ENCODE measurements around the gene SHE.

The SHE gene

DNA sequence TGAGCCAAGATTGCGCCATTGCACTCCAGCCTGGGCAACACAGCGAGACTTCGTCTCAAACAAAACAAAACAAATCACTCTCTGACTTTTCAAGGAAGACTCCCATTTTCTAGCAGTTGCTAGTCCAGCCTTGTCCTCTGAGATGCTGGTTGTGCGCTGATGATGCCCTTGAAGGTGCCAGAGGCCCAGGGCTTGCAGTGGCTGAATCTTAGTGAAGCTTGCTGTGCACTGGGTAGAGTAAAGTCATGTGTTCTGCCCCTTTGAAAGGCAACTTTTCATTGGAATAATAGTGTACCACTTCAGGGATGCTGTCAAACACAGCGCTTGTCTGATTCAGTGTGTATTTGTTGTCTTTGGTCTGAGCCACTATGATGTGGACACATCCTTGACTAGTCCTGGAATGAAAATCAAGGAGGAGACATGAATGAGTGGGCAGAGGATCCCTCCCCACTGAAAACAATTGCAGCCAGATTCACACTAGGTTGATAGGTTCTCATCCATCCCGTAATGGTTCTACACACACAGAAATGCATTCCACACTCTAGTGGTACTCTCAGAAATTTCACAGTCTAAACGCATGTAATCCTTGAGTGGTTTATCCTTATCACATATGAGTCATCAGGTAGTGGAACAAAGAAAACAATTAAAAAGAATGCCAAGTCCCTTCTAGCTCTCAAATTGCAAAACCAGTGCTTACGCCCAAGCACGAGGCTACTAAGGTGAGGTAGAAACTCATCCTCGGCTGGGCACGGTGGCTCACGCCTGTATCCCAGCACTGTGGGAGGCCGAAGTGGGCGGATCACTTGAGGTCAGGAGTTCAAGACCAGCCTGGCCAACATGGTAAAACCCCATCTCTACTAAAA, 18.0 kb downstream of the SHE start:
- peak; percentile 34 for DNase-seq (ENCODE audit: low read depth, low spot score)
- no peak overlapping the region for H3K27ac ChIP-seq

DNA sequence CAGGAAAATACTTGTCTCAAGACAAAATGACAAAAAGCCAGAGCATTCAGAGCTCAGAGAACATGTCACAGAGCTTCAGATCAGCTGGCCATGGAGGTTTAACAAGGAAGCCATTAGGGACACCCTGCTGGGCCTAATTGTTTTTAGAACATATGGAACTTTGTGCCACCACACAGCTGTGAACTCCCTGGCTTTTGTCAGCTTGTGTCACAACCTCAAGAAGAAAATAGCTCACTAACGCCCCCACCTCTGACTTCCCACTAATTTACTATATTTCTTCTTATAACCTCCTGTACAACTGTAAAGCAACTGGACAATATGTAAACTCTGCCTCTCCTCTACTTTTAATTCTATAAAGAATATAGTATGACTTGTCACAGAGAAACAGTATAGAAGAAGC, 21.2 kb downstream of the SHE start:
- no peak overlapping the region for H3K27ac ChIP-seq
- no peak for DNase-seq (ENCODE audit: low read depth, low spot score)

DNA sequence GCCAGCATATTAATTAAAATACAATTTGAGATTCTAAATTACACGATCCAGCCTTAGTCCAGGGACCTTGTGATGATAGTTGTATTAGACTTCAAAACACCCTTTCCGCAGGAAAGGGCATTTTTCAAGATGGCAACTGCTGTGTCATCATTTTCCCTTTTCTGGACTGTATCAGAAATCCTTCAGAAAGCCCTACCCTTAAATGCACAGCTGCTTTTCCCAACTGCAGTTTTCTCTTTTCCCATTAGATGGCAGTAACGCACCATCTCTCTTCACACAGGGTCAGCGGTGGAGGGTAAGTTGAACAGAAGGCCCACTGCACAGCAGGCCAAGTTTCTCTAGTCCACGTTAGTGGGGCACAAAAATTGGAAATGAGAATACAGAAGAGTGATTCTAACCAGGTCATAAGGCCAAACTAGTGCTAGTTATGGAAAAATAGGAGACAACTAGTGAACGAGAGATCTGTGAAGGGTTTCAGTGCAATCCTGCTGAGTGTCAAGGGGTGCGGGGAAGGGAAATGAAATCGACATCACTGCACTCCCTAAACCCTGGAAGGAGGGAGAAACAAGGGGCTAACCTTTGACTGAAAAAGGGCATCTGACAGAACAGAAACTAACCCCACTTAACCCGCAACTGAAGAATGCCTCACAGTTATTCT, 22.3 kb downstream of the SHE start:
- no peak overlapping the region for H3K27ac ChIP-seq
- no peak for DNase-seq (ENCODE audit: low read depth, low spot score)

DNA sequence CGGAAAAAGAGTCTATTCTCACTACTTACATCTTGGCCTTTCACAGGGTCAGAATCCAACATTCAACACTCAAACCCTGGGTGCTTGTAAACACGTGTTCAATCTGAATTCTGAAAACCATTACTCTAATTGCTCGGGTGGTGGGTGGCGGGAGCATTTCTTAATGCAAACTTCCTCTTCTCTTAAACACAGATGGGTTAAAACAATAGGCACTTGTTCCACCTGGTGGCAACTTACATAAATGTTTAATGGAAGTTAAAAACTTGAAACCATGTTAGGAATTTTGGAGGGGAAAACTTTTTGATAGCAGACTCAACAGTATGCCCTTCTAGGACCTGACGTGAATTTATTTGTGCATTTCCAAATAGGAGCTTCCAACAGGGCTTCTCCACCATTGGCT, 23.6 kb downstream of the SHE start:
- H3K27ac ChIP-seq, result no peak overlapping the region

DNA sequence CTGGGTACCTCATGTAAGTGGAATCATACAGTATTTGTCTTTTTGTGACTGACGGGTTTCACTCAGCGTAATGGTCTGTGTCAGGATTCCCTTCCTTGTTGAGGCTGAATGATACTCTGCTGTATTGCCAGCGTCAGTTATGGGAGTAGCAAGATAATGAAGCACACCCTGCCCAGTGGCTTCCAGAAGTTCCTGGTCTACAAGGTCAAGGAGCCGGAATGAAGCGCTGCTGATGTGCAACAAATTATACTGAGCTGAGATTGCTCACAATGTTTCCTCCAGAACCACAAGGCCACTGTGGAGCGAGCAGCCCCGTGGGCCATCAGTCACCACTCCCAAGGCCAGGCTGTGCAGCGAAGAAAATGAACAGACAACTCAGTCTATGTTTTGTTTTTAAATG, 24.2 kb downstream of the SHE start:
- DNase-seq (ENCODE audit: low read depth, low spot score), result no peak
- H3K27ac ChIP-seq, result no peak overlapping the region

More for the DNA sequence above, 23.6 kb downstream of the SHE start:
- DNase-seq (ENCODE audit: low read depth, low spot score), result no peak

DNA sequence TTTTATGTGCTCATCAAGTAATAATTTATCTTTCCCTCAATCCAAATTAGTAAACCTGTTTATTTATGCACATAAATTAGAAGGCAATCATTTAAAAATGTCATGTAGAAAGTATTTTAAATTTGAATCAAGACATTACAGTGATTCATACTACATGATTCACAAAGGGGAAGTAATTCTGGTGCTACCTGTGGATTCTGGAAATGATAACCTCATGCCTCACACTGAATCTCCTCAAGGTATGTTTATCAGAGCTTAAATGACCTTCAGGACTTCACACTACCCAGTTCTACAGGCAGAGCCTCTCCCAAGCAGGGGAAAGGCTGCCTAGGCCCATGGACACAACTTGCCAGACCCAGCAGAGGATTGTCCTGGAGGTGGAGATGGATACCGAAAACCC, 25.4 kb downstream of the SHE start:
- no peak for DNase-seq (ENCODE audit: low read depth, low spot score)
- peak overlapping the region; percentile 37 for H3K27ac ChIP-seq

DNA sequence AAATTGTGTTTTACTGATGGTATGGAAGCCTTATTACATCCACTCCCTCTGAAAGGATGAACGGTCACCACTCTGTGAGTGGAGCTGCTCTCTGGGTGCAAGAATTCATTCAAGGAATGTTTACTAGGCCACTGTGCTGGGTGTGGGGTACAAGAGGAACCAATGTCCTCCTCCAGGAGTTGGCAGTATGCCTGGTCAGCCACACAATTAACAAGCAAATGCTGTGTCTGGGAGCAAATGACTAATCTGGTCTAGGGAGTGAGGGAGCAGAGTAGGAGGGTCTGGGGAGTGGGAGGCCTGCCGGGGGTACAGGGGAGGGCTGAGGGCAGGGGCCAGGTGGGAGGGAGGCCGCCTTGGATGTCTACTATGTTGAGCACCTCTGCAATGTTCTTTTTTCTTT, 27.4 kb downstream of the SHE start:
- DNase-seq (ENCODE audit: low read depth, low spot score), result peak; percentile 60

DNA sequence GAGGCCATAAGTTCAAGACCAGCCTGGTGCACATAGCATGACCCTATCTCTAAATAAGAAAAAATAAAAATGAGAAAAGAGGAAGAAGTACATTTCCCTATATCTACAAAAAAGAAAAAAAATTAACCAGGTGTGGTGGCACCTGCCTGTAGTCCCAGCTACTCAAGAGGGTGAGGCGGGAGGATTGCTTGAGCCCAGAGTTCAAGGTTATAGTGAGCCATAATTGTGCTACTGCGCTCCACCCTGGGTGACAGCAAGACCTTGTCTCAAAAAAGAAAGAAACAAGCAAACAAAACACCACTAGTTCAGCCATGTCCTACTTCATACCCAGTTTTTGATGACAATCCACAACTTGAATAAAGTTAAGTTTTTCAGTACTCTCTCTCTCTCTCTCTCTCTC, 30.9 kb downstream of the SHE start:
- no peak overlapping the region for H3K27ac ChIP-seq
- DNase-seq (ENCODE audit: low read depth, low spot score), result no peak

More for the DNA sequence above, 27.4 kb downstream of the SHE start:
- no peak overlapping the region for H3K27ac ChIP-seq

DNA sequence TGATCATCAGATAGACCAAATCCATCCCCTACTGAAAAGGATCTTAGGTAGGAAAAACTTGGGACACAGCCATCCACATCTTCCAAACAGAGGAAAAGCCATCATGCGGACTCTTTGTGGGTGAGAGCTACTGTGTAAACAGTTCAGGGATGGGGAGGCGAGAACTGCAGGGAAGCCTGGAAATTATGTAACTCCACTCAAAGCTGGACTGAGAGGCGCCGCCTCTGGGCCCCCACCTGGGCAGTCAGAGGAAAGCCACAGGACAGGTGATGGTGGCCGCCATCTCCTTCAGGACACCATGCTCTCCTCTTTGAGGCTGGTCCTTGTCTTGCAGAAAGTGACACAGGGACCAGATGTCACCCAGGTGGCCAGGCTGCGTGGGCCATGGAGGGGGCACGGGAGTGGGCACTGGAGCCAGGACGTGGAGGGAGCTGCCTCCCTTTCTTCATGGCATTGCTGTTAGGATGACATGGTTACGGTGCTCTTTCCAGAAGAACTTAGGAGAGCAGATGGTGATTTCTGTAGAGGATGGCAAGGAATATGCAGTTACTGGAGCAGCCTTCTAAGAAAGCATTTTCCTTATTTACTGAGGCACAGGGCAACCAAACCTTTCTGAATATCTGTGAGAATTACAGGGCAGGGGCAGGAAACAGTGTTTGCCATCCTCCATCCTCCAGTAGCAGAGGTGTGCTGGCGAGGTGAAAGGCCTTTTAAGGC, 32.2 kb downstream of the SHE start:
- DNase-seq (ENCODE audit: low read depth, low spot score), result no peak
- H3K27ac ChIP-seq, result no peak overlapping the region

DNA sequence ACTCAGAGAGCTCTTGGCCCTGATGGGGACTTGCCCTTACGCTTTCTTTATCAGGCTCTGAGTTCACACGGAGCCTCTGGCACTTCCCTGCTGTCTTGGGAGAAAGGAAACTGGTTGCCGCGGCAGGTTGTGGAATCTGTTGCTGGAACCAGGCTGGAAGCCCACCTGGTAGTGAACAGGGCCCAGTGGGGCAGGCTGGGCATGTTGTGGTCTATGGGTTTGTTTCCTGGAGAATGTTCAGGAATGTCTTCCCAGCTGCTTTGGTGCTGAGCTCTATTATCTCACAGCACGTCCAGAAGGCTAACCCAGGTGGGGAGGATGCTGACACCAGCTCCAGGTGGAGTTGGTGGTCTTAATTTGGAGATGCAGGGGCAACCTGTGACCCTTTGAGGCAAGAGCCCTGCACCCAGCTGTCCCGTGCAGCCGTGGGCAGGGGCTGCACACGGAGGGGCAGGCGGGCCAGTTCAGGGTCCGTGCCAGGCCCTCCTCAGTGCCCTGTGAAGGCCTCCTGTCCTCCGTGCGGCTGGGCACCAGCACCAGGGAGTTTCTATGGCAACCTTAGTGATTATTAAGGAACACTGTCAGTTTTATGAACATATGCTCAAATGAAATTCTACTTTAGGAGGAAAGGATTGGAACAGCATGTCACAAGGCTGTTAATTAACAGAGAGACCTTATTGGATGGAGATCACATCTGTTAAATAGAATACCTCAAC, 33.5 kb downstream of the SHE start:
- H3K27ac ChIP-seq, result no peak overlapping the region
- DNase-seq (ENCODE audit: low read depth, low spot score), result no peak

DNA sequence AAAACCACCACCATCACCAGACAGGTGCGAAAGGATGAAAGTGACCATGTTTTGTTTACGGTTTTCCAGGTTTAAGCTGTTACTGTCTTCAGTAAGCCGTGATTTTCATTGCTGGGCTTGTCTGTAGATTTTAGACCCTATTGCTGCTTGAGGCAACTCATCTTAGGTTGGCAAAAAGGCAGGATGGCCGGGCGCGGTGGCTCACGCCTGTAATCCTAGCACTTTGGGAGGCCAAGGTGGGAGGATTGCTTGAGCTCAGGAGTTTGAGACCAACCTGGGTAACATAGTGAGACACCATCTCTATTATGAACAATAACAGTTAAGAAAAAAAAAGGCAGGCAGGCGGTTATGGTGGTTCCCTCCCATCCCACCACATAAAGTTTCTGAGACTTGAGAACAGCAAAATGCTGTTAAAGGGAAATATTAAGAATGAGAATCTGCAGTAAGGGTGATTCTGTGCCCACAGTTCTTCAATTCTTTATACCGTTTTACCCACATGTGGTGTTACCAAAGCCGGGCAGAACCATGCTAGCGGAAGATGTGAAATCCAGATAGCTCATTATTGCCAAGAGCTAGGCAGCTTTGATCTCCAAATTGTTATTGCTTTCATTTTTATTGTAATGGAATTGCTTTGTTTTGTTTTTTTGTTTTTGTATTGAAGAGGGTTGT, 34.6 kb downstream of the SHE start:
- DNase-seq (ENCODE audit: low read depth, low spot score), result no peak
- H3K27ac ChIP-seq, result no peak overlapping the region

DNA sequence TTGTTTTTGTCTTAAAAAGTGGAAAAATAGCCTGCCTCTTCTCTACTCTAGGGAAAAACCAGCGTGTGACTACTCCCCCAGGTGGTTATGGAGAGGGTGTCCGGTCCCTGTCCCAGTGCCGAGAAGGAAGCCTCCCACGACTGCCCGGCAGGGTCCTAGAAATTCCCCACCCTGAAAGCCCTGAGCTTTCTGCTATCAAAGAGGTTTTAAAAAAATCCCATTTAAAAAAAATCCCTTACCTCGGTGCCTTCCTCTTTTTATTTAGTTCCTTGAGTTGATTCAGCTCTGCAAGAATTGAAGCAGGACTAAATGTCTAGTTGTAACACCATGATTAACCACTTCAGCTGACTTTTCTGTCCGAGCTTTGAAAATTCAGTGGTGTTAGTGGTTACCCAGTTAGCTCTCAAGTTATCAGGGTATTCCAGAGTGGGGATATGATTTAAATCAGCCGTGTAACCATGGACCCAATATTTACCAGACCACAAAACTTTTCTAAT, 35.2 kb downstream of the SHE start:
- DNase-seq (ENCODE audit: low read depth, low spot score), result no peak
- H3K27ac ChIP-seq, result no peak overlapping the region

DNA sequence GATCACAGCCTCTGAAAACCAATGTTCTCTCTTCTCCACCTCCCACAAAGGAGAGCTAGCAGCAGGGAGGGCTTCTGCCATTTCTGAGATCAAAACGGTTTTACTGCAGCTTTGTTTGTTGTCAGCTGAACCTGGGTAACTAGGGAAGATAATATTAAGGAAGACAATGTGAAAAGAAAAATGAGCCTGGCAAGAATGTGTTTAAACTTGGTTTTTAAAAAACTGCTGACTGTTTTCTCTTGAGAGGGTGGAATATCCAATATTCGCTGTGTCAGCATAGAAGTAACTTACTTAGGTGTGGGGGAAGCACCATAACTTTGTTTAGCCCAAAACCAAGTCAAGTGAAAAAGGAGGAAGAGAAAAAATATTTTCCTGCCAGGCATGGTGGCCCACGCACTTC, 36.0 kb downstream of the SHE start:
- DNase-seq (ENCODE audit: low read depth, low spot score), result no peak
- H3K27ac ChIP-seq, result no peak overlapping the region

DNA sequence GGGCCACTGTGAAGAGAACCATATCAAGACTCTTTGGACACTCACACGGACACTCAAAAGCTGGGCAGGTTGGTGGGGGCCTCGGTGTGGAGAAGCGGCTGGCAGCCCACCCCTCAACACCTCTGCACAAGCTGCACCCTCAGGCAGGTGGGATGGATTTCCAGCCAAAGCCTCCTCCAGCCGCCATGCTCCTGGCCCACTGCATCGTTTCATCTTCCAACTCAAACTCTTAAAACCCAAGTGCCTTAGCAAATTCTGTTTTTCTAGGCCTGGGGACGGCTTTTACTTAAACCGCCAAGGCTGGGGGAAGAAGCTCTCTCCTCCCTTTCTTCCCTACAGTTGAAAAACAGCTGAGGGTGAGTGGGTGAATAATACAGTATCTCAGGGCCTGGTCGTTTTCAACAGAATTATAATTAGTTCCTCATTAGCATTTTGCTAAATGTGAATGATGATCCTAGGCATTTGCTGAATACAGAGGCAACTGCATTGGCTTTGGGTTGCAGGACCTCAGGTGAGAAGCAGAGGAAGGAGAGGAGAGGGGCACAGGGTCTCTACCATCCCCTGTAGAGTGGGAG, 36.5 kb downstream of the SHE start:
- H3K27ac ChIP-seq, result no peak overlapping the region
- no peak for DNase-seq (ENCODE audit: low read depth, low spot score)

DNA sequence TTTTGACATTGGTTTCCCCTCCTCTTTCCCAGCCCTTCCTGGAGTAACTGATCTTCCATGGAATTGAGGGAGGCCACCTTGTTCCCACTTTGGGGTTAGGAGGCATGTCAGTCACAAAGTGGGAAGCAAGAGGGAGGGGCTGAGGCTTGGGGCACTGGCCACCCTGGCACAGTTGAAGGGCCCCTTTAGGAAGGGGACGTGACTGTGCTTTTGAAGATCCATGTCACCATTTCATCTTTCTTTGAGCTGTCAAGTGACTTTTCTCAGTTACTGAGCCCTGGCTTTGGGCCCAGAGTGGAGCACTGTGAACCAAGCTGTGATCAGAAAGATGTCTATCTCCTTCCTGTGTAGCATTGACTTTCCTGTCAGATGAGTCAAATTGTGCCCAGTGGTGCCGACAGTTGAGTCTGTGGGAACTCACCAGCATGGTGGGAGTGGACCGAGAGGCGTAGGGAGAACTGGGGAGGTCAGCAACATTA, 38.7 kb downstream of the SHE start:
- DNase-seq (ENCODE audit: low read depth, low spot score), result no peak
- H3K27ac ChIP-seq, result peak overlapping the region; percentile 20

DNA sequence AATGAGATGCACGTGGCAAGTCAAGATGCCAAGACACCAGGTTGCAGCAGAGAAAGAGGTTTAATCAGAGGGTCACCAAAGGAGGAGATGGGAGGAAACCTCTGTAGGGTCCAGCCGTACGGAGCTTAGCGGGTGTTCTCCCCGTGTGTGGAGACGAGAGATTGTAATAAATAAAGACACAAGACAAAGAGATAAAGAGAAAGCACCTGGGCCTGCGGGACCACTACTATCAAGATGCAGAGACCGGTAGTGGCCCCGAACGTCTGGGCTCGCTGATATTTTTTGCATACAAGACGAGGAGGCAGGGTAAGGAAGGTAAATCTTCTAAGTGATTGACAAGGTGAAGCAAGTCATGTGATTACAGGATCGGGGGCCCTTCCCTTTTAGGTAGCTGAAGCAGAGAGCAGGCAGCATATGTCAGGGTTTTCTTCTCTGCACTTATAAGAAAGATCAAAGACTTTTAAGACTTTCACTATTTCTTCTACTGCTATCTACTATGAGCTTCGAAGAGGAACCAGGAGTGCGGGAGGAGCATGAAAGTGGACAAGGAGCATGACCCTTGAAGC, 41.4 kb downstream of the SHE start:
- no peak for DNase-seq (ENCODE audit: low read depth, low spot score)
- no peak overlapping the region for H3K27ac ChIP-seq

DNA sequence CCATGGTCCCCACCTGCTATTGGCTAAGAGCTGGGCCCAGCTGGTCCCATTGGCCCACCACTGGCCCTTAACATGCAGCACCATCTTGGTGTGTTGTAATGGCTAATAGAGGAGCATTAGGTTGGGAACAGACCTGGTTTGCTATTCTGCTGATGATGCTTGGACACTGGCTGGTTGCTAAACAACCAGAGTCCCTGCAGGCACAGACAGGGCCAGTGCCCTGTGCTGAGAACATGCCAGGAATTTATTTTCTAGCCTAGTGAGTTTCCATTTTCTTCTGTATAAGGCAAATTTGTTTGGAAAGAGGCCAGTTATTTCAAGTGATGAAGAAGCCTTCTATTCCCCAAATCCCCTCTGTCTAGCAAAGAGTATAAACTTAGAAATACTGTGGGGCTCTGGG, 43.1 kb downstream of the SHE start:
- H3K27ac ChIP-seq, result no peak overlapping the region
- DNase-seq (ENCODE audit: low read depth, low spot score), result no peak

DNA sequence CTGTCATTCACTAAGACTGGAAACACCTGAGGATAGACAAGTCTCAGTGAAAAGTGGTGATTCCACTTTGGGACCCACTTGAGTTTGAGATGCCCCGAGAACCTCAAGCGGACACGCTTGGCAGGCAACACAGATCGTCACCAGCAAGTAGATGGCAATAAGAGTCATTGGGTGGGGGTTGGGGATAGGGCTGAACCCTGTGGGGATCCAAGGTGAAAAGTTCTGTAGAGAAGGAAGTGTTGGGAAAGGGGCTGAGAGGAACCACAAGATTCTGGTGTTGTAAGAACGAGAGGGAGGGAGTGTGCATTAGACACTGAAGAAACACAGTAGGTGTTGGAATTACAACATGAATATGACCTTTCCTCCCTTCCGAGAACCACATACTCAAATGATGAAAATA, 45.6 kb downstream of the SHE start:
- no peak for DNase-seq (ENCODE audit: low read depth, low spot score)
- H3K27ac ChIP-seq, result no peak overlapping the region

All from epithelial cell of prostate (primary cell).